Thoracic aorta (tissue), 2 donors: ENCODE data around the gene NELL1. TPM values are rescaled to one million over a fixed set of nuclear protein-coding genes. Genes with fewer than 3 reads are reported as not detected.
"Not testable (repeated sequence)": the region's sequence is repeated elsewhere in the genome, so short reads cannot be mapped to it uniquely, and the experiment has no call there.

Source experiments
- ATAC-seq: fragments of 150-250 bp; one replicate; pipeline ENCODE4 v1.8.0; 2017; ENCODE audit warnings: low read depth; ENCODE audit not compliant: insufficient number of reproducible peaks, low FRiP score
- DNase-seq: peaks from one replicate; pipeline ENCODE4 v3.0.0-alpha.2; 2020; ENCODE audit warnings: low spot score
- H3K27ac ChIP-seq, 2 donors: fragments of 200-600 bp; sonication (generic); 1 replicate in 1 of 2; 2 replicates in 1 of 2; pipeline ENCODE4 v1.5.1; 2016; ENCODE audit warnings: mild to moderate bottlenecking in 2 of 2, moderate library complexity in 2 of 2
- H3K27me3 ChIP-seq: fragments of 200-600 bp; sonication (generic); replicated peaks from 2 replicates; pipeline ENCODE4 v1.6.0; 2016; ENCODE audit warnings: mild to moderate bottlenecking; ENCODE audit not compliant: insufficient read depth
- H3K36me3 ChIP-seq: fragments of 200-600 bp; sonication (generic); one replicate; pipeline ENCODE4 v1.5.1; 2016
- H3K4me1 ChIP-seq, 2 donors: fragments of 200-600 bp; sonication (generic); 1 replicate in 1 of 2; 2 replicates in 1 of 2; pipeline versions ENCODE4 v1.5.1 to v1.6.0; 2016; ENCODE audit warnings: low read depth in 2 of 2, mild to moderate bottlenecking in 1 of 2; ENCODE audit not compliant: control insufficient read depth in 1 of 2
- H3K4me3 ChIP-seq: fragments of 200-600 bp; sonication (generic); 2 replicates; pipeline ENCODE4 v1.5.1; 2016; ENCODE audit warnings: mild to moderate bottlenecking
- H3K9me3 ChIP-seq: fragments of 200-600 bp; sonication (generic); 2 replicates; pipeline ENCODE4 v1.5.1; 2016
- CTCF ChIP-seq: fragments of 200-600 bp; sonication (generic); IDR thresholded peaks from one replicate; pipeline ENCODE4 v1.5.1; 2019; ENCODE audit warnings: antibody characterized with exemption
- total RNA-seq, 2 donors: library from RNA; depleted of rRNA; stranded (reverse); fragments of >200 nt; gene quantifications; one replicate each; pipeline versions ENCODE4 v1.1.0 to v1.2.3, GENCODE V29; 2016

Gene NELL1
- total RNA-seq, 2 donors from 2014 or later: 0.78 TPM; not detected in 1

- ATAC-seq (no peak), DNase-seq (no peak)
- TF ChIP-seq CTCF: no peak
- no peaks in the 10 kb centered on the region for H3K4me1 ChIP-seq
- no peak overlapping the region for H3K27ac ChIP-seq
- no peaks in the 10 kb centered on the region for H3K27me3 ChIP-seq
- no peaks in the 10 kb centered on the region for H3K9me3 ChIP-seq
- no peaks in the 10 kb centered on the region for H3K36me3 ChIP-seq
- H3K4me3 ChIP-seq: no peak overlapping the region
These were observed 590.7 kb downstream of the NELL1 start for GRCh38 chr11:21260101-21260500.

GRCh38 chr11:21262992-21263391, 593.6 kb downstream of the NELL1 start:
- Histone ChIP-seq H3K36me3 (no peaks in the 10 kb centered on the region), H3K4me3 (no peak overlapping the region), H3K27ac (no peak overlapping the region), H3K9me3 (no peaks in the 10 kb centered on the region), H3K4me1 (no peaks in the 10 kb centered on the region), H3K27me3 (no peaks in the 10 kb centered on the region)
- TF ChIP-seq CTCF: no peak
- DNase-seq (no peak), ATAC-seq (no peak)

GRCh38 chr11:21264125-21264524, 594.7 kb downstream of the NELL1 start:
- ATAC-seq: no peak
- no peak for DNase-seq
- no peak overlapping the region for H3K4me3 ChIP-seq
- H3K27ac ChIP-seq: no peak overlapping the region
- TF ChIP-seq CTCF: no peak
- H3K4me1 ChIP-seq: no peaks in the 10 kb centered on the region
- no peaks in the 10 kb centered on the region for H3K9me3 ChIP-seq
- H3K27me3 ChIP-seq: no peaks in the 10 kb centered on the region
- H3K36me3 ChIP-seq: no peaks in the 10 kb centered on the region

- Histone ChIP-seq H3K4me3 (no peak overlapping the region), H3K27me3 (no peaks in the 10 kb centered on the region), H3K4me1 (no peaks in the 10 kb centered on the region), H3K36me3 (no peaks in the 10 kb centered on the region), H3K9me3 (no peaks in the 10 kb centered on the region), H3K27ac (no peak overlapping the region)
- no peak for TF ChIP-seq CTCF
- DNase-seq (no peak), ATAC-seq (no peak)
These were observed 598.6 kb downstream of the NELL1 start for GRCh38 chr11:21268036-21268435.

GRCh38 chr11:21272139-21272538, 602.8 kb downstream of the NELL1 start:
- not testable (repeated sequence) for ATAC-seq, H3K4me1 ChIP-seq, DNase-seq, H3K9me3 ChIP-seq, H3K4me3 ChIP-seq, H3K36me3 ChIP-seq, H3K27me3 ChIP-seq, H3K27ac ChIP-seq

- no peak for ATAC-seq
- DNase-seq: no peak
- Histone ChIP-seq H3K27me3 (no peaks in the 10 kb centered on the region), H3K36me3 (no peaks in the 10 kb centered on the region), H3K4me1 (no peaks in the 10 kb centered on the region), H3K9me3 (no peaks in the 10 kb centered on the region), H3K4me3 (no peak overlapping the region), H3K27ac (no peak overlapping the region)
- TF ChIP-seq CTCF: no peak
These were observed 609.5 kb downstream of the NELL1 start for GRCh38 chr11:21278840-21279239.
